GM19452 (cell line): ENCODE results near the gene CMKLR1.

Source experiments
- ATAC-seq: cut with Tn5 transposase; IDR thresholded peaks from one replicate; pipeline ENCODE4 v1.9.1; 2021; ENCODE audit not compliant: unreplicated experiment

Gene CMKLR1

GRCh38 chr12:108337235-108338223 lies 1.6 kb downstream of the CMKLR1 start:
- no peak for ATAC-seq

- peak; percentile 55 for ATAC-seq
These were observed 3.6 kb downstream of the CMKLR1 start for GRCh38 chr12:108335349-108336119.

DNA sequence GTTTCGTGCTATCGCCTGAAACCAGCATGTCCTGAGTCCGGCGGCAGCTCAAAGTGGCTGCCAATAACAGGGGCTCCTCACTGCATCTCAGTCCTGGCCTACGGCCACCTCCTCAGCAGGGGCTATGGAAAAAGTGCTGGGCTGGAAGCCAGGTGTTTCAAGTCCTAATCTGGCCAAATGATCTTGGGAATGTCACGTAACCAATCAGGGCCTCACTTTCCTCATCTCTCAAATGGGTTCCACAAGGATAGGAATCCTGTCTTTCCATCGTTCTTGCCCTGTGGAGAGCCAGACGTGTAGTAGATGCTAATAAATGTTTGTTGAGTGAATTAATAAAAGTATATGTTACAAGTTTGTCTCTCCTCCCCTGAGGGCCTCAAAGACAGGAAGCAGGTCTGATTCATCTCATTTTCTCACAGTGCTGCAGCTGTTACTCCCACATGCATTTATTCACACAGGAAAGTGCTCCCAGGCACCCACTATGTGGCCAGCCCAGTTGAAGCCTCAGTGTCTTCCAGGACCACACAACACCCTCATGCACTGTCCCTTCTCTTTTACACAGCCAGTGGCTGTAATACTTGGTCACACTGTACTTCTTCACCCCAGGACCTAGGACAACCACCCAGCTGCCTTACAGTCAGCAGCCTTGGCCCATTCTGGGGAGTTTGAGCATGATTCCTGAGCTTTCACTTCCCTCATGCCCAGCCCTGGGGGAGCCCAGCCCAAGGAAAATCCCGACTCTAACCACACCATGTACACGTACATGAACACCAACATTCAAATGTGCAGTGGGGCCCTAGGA lies 5.0 kb downstream of the CMKLR1 start:
- no peak for ATAC-seq

- no peak for ATAC-seq
These were observed 6.2 kb downstream of the CMKLR1 start for GRCh38 chr12:108332791-108333382.

DNA sequence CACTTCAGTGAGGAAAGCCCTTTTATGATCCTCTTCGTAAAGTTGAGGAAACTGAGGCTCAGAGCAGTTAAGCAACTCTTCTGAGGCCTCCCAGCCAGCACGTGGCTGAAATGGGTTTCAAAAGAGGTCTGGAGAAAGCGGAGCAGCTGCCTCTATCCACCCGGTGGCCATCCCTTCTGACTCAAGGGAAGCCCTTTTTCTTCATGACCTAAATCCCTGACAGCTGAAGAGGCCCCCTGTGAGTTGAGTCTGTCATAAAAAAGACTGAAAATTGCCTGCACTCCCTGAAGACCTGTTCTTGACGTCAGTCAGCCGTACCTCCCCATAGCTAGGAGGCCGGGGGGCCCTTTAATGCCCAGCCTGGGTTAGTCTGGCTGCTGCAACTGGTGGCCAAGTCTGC lies 10.7 kb downstream of the CMKLR1 start:
- no peak for ATAC-seq

- ATAC-seq, result no peak
These were observed 11.3 kb downstream of the CMKLR1 start for GRCh38 chr12:108327621-108328344.

GRCh38 chr12:108326254-108326750 lies 12.8 kb downstream of the CMKLR1 start:
- ATAC-seq, result no peak

DNA sequence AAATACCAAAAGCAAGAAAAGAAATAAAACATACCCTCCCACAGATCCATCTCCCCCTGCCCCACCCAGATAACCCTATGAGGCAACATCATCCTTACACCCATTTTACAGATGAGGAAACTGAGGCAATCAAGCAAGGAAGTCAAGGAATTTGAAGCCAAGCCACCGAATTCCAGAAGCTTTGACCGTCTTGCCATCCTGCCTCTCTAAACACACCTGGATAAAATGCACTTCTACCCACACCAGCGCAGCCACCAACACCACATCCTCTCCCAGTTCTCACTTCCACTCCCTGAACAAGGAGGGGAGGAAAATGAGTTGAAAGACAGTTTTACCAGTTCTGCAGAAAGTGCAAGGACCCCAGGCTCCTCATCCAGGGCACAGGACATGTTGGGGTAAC lies 13.6 kb downstream of the CMKLR1 start:
- no peak for ATAC-seq

GRCh38 chr12:108325018-108325358 lies 14.1 kb downstream of the CMKLR1 start:
- no peak for ATAC-seq

- ATAC-seq, result no peak
These were observed 14.6 kb downstream of the CMKLR1 start for GRCh38 chr12:108324351-108325017.

GRCh38 chr12:108323581-108323980 lies 15.5 kb downstream of the CMKLR1 start:
- no peak for ATAC-seq

- no peak for ATAC-seq
These were observed 16.1 kb downstream of the CMKLR1 start for GRCh38 chr12:108322998-108323397.

DNA sequence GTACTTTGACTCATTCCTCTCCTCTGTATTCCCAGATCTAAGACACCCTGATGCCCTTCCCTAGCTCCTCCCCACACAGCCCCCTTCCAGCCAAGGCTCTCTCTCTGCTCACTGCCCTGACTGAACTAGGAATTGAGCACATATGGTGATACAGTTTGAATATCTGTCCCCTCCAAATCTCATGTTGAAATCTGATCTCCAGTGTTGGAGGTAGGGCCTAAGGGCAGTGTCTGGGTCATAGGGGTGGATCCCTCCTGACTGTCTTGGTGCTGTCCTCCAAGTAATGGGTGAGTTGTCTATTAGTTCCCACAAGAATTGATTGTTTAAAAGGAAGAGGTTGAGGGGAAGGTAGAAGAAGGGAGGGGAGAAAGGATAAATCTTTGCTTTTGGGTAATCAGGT lies 17.4 kb downstream of the CMKLR1 start:
- ATAC-seq, result no peak

DNA sequence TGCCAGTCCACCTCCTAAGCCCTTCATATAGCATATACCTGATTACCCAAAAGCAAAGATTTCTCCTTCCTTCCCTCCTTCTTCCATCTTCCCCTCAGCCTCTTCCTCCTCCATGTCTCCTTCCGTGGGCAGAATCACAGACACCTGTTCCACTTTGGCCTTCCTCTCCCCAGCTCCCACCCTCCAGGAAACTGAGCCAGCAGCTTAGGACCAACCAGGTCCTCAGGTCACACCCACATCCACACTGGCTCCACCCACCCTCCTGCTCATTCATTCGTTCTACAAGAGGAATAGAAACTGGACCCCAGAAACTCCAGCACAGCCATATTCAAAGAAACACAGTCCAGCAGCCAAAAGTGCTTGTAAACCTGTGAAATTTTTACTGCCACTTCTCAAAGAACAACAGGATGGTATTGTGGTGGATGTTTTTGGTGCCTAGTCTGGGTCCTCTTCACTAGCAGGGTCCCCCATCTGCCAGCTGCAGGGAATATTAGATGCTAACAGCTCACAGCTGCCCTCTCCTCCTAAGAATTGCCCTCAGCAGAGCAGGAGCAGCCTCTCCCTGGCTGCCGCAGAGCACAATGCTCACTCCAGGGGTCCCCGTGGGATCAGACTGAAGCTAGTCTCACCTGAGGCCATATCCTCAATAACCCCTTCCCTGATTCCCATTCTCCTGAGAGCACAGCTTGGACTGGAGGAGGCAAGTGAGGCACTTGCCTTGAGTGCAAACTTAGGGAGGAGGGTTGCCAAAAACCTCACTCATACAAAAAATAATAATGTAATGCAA lies 18.4 kb downstream of the CMKLR1 start:
- no peak for ATAC-seq

DNA sequence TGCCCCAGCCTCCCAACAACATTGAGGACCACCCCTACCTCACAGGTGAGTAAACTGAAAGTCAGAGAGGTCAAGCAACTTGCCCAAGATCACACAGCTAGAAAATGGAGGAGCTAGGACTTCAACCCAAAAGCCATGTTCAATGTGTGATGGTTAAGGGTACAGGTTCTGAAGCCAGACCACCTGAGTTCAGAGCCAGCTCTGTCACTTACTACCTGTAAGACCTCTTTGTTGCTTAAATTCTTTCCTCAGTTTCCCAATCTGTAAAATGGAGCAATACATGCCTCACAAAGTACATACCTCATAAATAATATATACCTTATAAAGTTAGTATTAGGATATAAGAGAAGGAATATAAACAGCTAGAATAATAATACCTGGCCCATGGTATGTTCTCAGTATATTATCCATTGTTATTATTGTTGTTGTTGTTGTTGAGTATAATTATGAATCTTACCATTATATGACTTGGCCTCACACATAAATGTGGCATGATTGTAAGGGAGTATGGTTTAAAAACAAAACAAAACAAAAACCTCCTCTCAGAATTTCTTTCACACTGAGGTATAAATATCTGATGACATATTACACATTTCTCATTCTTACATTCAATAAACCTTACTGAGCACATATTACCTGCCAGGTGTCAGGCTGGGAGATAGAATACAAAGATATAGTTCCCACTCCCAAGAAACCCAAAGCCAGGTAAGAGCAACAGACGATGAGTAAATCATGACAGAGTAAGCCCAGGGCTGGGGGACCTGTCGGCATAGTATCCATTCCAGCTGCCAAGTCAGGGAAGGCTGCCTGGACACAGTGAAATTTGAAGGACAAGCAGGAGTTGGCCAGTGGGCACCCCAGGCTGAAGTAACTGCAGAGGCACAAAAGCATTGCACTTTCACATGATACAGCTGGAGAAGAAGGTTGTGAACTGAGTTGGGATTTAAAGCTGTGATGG lies 19.6 kb downstream of the CMKLR1 start:
- ATAC-seq, result no peak

DNA sequence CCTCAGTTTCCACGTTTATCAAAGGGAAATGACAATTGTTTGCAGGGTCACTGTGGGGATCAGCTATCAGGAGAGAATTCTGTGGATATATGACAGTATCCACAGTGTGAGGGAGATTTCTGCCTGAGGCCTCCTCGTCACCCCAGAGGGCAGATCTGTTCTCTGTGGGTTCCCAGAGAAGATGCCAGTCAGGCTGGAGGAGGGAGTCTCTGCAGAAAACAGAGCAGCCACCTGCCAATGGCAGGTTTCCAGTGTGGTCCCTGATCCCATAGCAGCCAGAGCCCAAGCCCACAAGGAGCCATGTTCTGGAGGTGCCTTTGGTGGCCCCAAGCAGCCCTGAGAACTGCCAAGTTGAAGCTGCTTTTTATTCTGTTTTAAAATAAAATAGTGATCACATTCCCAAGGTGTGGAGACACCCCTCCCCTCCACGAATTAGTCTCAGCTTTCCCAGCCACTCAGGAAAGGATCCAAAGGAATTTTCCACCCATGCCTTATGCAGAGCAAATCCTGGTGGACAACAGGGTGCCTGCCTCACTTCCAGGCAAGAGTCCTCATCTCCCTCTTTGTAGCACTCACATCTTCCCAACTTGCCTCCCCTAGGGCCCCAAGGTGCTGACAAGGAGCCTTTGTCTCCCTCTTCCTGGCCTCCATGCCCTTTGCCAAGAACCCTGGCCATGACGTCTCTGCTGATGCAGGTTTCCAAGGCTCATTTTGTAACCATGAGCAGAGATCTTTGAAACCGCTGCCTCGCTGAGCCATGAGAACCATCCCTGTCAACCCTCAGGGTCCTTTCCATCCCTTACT lies 20.4 kb downstream of the CMKLR1 start:
- no peak for ATAC-seq
